CD4-positive, alpha-beta T cell (primary cell): ENCODE measurements around the gene SCRN2. TPM values are rescaled to one million over a fixed set of nuclear protein-coding genes. Genes with fewer than 3 reads are reported as not detected.

Experiments used
- ATAC-seq: fragments of 200-7000 bp; cut with Tn5 transposase; one replicate; pipeline ENCODE4 v1.10.0; 2022; ENCODE audit warnings: mild to moderate bottlenecking; ENCODE audit not compliant: poor library complexity
- CTCF ChIA-PET: fragments of 350-600 bp; sonication (Branson Sonifier 250); formaldehyde crosslinking; loops from one replicate; lab custom pipeline; 2021; ENCODE audit warnings: antibody characterized with exemption, inconsistent platforms; lab: Charles Lee
- POLR2A ChIA-PET: fragments of 350-600 bp; sonication (Branson Sonifier 250); formaldehyde crosslinking; loops from one replicate; lab custom pipeline; 2021; ENCODE audit warnings: antibody characterized with exemption, inconsistent platforms; lab: Charles Lee
- DNase-seq, 14 experiments: peaks; one replicate each; pipeline ENCODE4 v3.0.0-alpha.2; 2013 to 2020; ENCODE audit warnings: mixed read lengths in 2 of 14
- H3K27ac ChIP-seq, 2 donors: one replicate each; pipeline versions ENCODE4 v1.5.1 to v1.7.0; 2013; ENCODE audit warnings: low read length in 2 of 2, low read depth in 1 of 2, mild to moderate bottlenecking in 1 of 2
- H3K27me3 ChIP-seq, 2 experiments: 1 replicate in 1 of 2; 2 replicates in 1 of 2; pipeline versions ENCODE4 v1.6.1 to v1.7.0; 2013; ENCODE audit warnings: low read length in 2 of 2, control low read depth in 1 of 2, mild to moderate bottlenecking in 1 of 2, moderate library complexity in 1 of 2; ENCODE audit not compliant: insufficient read depth in 2 of 2, control insufficient read depth in 1 of 2
- H3K36me3 ChIP-seq: one replicate; pipeline ENCODE4 v1.6.1; 2013; ENCODE audit warnings: low read length, control low read depth; ENCODE audit not compliant: insufficient read depth
- H3K4me1 ChIP-seq: one replicate; pipeline ENCODE4 v1.6.1; 2013; ENCODE audit warnings: low read length, control low read depth; ENCODE audit not compliant: insufficient read depth
- H3K4me3 ChIP-seq: one replicate; pipeline ENCODE4 v1.5.1; 2013; ENCODE audit warnings: mild to moderate bottlenecking, low read length, moderate library complexity
- H3K9me3 ChIP-seq, 2 experiments: 1 replicate in 1 of 2; 2 replicates in 1 of 2; pipeline versions ENCODE4 v1.6.1 to v1.7.0; 2013; ENCODE audit warnings: low read length in 2 of 2, mild to moderate bottlenecking in 2 of 2, control low read depth in 1 of 2, moderate library complexity in 1 of 2; ENCODE audit not compliant: control insufficient read depth in 1 of 2, insufficient read depth in 1 of 2
- H3K27ac Mint-ChIP-seq: one replicate; pipeline ENCODE4 v1.8.0; 2020; ENCODE audit warnings: mixed read lengths
- H3K27me3 Mint-ChIP-seq: one replicate; pipeline ENCODE4 v1.8.0; 2021; ENCODE audit warnings: mixed read lengths
- H3K36me3 Mint-ChIP-seq: one replicate; pipeline ENCODE4 v1.8.0; 2021; ENCODE audit warnings: low read depth, mixed read lengths
- H3K4me1 Mint-ChIP-seq: one replicate; pipeline ENCODE4 v1.8.0; 2021; ENCODE audit warnings: low read depth, mixed read lengths
- H3K4me3 Mint-ChIP-seq: one replicate; pipeline ENCODE4 v1.8.0; 2020; ENCODE audit warnings: mild to moderate bottlenecking, mixed read lengths
- H3K9me3 Mint-ChIP-seq: one replicate; pipeline ENCODE4 v1.8.0; 2020; ENCODE audit warnings: mixed read lengths
- CTCF ChIP-seq: fragments of 200-600 bp; IDR thresholded peaks from one replicate; pipeline ENCODE4 v1.8.0; 2022; ENCODE audit warnings: antibody characterized with exemption, mild to moderate bottlenecking
- intact Hi-C, 2 experiments: fragments of 100-400 bp; cut with DNase I in 1 of 2; cut with micrococcal nuclease in 1 of 2; formaldehyde crosslinking; loops; one replicate each; pipeline versions ENCODE4 v1.15.1 to v1.9.0; 2023 to 2025; cut with DNase I, micrococcal nuclease
- total RNA-seq, 174 experiments: library from RNA in 2 of 174; stranded (reverse) in 2 of 174; gene quantifications; one replicate each; pipeline ENCODE4 v1.2.3 and lab custom pipeline; 2021 to 2026

The SCRN2 gene
- total RNA-seq, 2 experiments from 2014 or later: 15.3 to 17.2 TPM

DNA sequence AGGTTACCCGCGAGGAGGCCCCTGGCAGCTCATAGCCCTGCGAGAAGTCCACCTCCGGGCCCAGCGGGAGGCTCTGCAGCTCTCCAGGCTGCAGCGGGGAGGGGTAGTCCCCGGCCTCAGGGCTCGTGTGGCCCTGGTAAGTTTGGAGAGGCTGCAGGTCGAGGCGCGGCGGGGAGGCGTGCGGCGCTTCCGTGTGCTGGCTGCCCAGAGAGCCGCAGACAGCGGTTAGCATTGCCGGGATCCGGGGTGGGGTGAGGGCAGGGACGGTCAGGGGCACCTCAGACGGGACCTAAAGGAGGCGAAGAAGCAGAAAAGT, 7.1 kb upstream of the SCRN2 start:
- H3K4me1 Mint-ChIP-seq: peaks cover 26% of the 10 kb centered on the region
- Histone ChIP-seq H3K36me3 (no peaks in the 10 kb centered on the region), H3K9me3 (peaks cover 0 to 13% of the 10 kb centered on the region in 2 experiments), H3K4me3 (no peak overlapping the region), H3K27ac (no peak overlapping the region), H3K27me3 (peaks cover 81 to 87% of the 10 kb centered on the region in 2 experiments), H3K4me1 (peaks cover 50% of the 10 kb centered on the region)
- no peak for TF ChIP-seq CTCF
- DNase-seq (no peak), ATAC-seq (no peak)
- intact Hi-C loops: loop anchor here in 1 of 2 experiments (10.0 kb wide), 1 partner anchor 767 kb away; the partner anchor contains the start of genes HOXB7 and HOXB8
- peaks cover 79% of the 10 kb centered on the region for H3K27me3 Mint-ChIP-seq
- H3K9me3 Mint-ChIP-seq: no peaks in the 10 kb centered on the region
- H3K27ac Mint-ChIP-seq: no peak overlapping the region
- ChIA-PET CTCF (interaction anchor here (0.8 to 8.4 kb wide), 4 partner anchors 9 to 41 kb away, joined by 3 to 86 read pairs (median 4); no protein-coding TSS in a partner anchor), POLR2A (interaction anchor here (1.1 to 2.0 kb wide), 2 partner anchors 37 to 47 kb away, joined by 3 to 9 read pairs; no protein-coding TSS in a partner anchor)
- no peak overlapping the region for H3K4me3 Mint-ChIP-seq
- H3K36me3 Mint-ChIP-seq: no peaks in the 10 kb centered on the region

DNA sequence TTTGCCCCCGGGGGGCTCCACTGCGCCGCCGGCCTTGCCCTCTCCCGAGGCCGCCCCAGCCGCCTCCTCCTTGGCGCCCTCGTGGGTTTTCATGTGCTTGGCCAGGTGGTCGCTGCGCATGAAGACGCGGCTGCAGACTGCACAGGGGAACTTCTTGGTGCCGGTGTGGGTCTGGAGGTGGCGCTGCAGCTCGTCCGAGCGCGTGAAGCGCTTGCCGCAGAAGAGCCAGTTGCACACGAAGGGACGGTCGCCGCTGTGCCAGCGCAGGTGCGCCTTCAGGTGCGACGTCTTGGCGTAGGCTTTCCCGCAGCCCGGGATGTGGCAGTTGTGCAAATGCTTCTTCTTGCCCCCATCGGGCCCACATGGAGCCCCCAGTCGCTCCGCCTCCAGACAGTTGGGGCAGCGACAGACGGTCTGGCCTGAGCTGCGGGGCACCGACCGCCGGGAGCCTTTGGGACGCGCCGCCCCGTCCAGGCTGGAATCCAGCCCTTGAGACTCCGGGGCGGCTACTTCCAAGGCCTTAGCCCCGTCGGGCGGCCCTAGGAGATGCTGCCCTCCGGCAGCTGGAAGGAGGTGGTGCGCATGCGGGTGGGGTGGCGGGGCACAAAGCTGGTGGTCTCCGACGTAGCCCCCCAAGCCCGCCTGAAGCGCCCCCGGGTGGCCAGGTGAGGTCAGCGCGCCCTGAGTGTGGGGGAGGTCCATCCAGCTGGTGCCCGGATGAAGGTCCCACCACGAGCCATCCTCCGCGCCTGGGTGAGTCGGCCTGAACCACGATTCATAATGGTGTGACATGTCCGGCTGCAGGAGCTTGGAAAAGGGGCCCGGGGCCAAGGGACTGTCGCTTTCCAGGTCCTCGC, 6.5 kb upstream of the SCRN2 start:
- Histone ChIP-seq H3K27me3 (peaks cover 75 to 81% of the 10 kb centered on the region in 2 experiments), H3K4me1 (peaks cover 55% of the 10 kb centered on the region), H3K9me3 (peaks cover 0 to 13% of the 10 kb centered on the region in 2 experiments), H3K4me3 (no peak overlapping the region), H3K36me3 (no peaks in the 10 kb centered on the region), H3K27ac (no peak overlapping the region)
- peak; percentile 29 for ATAC-seq
- DNase-seq: peak in 6 of 14 experiments; percentile 17 to 69 (median 40)
- CTCF ChIA-PET: interaction anchor here (0.5 to 8.4 kb wide), 7 partner anchors 10 to 64 kb away, joined by 3 to 86 read pairs (median 3); partner anchors contain the start of gene OSBPL7
- Mint-ChIP-seq H3K27ac (no peak overlapping the region), H3K9me3 (no peaks in the 10 kb centered on the region), H3K4me3 (no peak overlapping the region), H3K36me3 (no peaks in the 10 kb centered on the region), H3K27me3 (peaks cover 75% of the 10 kb centered on the region), H3K4me1 (peaks cover 30% of the 10 kb centered on the region)
- TF ChIP-seq CTCF: peak; percentile 16
- intact Hi-C loops: loop anchor here in 1 of 2 experiments (10.0 kb wide), 1 partner anchor 767 kb away; the partner anchor contains the start of genes HOXB7 and HOXB8
- POLR2A ChIA-PET: interaction anchor here (1.1 to 2.0 kb wide), 3 partner anchors 37 to 48 kb away, joined by 3 to 9 read pairs (median 9); no protein-coding TSS in a partner anchor

GRCh38 chr17:47846716-47847340, 5.8 kb upstream of the SCRN2 start:
- CTCF ChIA-PET: interaction anchor here (1.0 to 8.4 kb wide), 5 partner anchors 24 to 47 kb away, joined by 3 to 86 read pairs (median 3); partner anchors contain the start of gene OSBPL7
- Histone ChIP-seq H3K27me3 (peaks cover 68 to 73% of the 10 kb centered on the region in 2 experiments), H3K36me3 (no peaks in the 10 kb centered on the region), H3K4me3 (no peak overlapping the region), H3K27ac (no peak overlapping the region), H3K9me3 (peaks cover 0 to 12% of the 10 kb centered on the region in 2 experiments), H3K4me1 (peaks cover 52% of the 10 kb centered on the region)
- ATAC-seq (no peak), DNase-seq (no peak)
- POLR2A ChIA-PET: interaction anchor here (1.9 to 2.0 kb wide), 2 partner anchors 43 to 48 kb away, joined by 9 read pairs; no protein-coding TSS in a partner anchor
- Mint-ChIP-seq H3K4me3 (no peak overlapping the region), H3K27ac (no peak overlapping the region), H3K27me3 (peaks cover 68% of the 10 kb centered on the region), H3K9me3 (no peaks in the 10 kb centered on the region), H3K4me1 (peaks cover 29% of the 10 kb centered on the region), H3K36me3 (no peaks in the 10 kb centered on the region)
- intact Hi-C loops: loop anchor here in 1 of 2 experiments (10.0 kb wide), 1 partner anchor 768 kb away; the partner anchor contains the start of genes HOXB7 and HOXB8
- TF ChIP-seq CTCF: no peak
